ENCODE measurements around the gene RAB17.

The RAB17 gene

GRCh38 chr2:237577956-237578870, 12.3 kb downstream of the RAB17 start:
- DNase-seq (ENCODE audit: low read depth, low spot score), result no peak

GRCh38 chr2:237577458-237577857, 13.1 kb downstream of the RAB17 start:
- no peak for DNase-seq (ENCODE audit: low read depth, low spot score)

GRCh38 chr2:237576974-237577373, 13.6 kb downstream of the RAB17 start:
- DNase-seq (ENCODE audit: low read depth, low spot score), result no peak

- DNase-seq (ENCODE audit: low read depth, low spot score), result no peak
Measured at GRCh38 chr2:237575869-237576862, 14.4 kb downstream of the RAB17 start.

GRCh38 chr2:237574894-237575868, 15.4 kb downstream of the RAB17 start:
- no peak for DNase-seq (ENCODE audit: low read depth, low spot score)

- DNase-seq (ENCODE audit: low read depth, low spot score), result no peak
Measured at GRCh38 chr2:237574467-237574866, 16.1 kb downstream of the RAB17 start.

- no peak for DNase-seq (ENCODE audit: low read depth, low spot score)
Measured at GRCh38 chr2:237573721-237574415, 16.7 kb downstream of the RAB17 start.

GRCh38 chr2:237572742-237573101, 17.8 kb downstream of the RAB17 start:
- no peak for DNase-seq (ENCODE audit: low read depth, low spot score)

GRCh38 chr2:237572021-237572741, 18.4 kb downstream of the RAB17 start:
- DNase-seq (ENCODE audit: low read depth, low spot score), result peak; percentile 71

- no peak for DNase-seq (ENCODE audit: low read depth, low spot score)
Measured at GRCh38 chr2:237571551-237571950, 19.0 kb downstream of the RAB17 start.

GRCh38 chr2:237570776-237571335, 19.7 kb downstream of the RAB17 start:
- no peak for DNase-seq (ENCODE audit: low read depth, low spot score)

GRCh38 chr2:237569896-237570295, 20.6 kb downstream of the RAB17 start:
- no peak for DNase-seq (ENCODE audit: low read depth, low spot score)

GRCh38 chr2:237569041-237569440, 21.5 kb downstream of the RAB17 start:
- DNase-seq (ENCODE audit: low read depth, low spot score), result no peak

GRCh38 chr2:237568121-237568660, 22.3 kb downstream of the RAB17 start:
- DNase-seq (ENCODE audit: low read depth, low spot score), result no peak

- no peak for DNase-seq (ENCODE audit: low read depth, low spot score)
Measured at GRCh38 chr2:237567276-237568029, 23.1 kb downstream of the RAB17 start.

- DNase-seq (ENCODE audit: low read depth, low spot score), result no peak
Measured at GRCh38 chr2:237566401-237567235, 23.9 kb downstream of the RAB17 start, which contains the start of gene PRLH. PRLH (plus strand) TSS chr2:237566574; CDS start chr2:237566574, 0 bp downstream.

- no peak for DNase-seq (ENCODE audit: low read depth, low spot score)
Measured at GRCh38 chr2:237565974-237566373, 24.6 kb downstream of the RAB17 start.

All from activated CD4-positive, CD25-positive, alpha-beta regulatory T cell treated with anti-CD3 and anti-CD28 coated beads, Interleukin-2, amount 50 U/mL, for 16 hours (primary cell).